T-helper 2 cell treated with Interferon-gamma antibody and Interleukin-4, amounts not matched to agents 5 μg/mL and 100 μg/mL, for 36 hours (primary cell): ENCODE results near the gene OR4A15.

Source experiments
- DNase-seq: peaks from one replicate; pipeline ENCODE4 v3.0.0; 2021; ENCODE audit warnings: low spot score
- H3K27ac Mint-ChIP-seq: one replicate; pipeline ENCODE4 v1.8.0; 2021; ENCODE audit warnings: mild to moderate bottlenecking, mixed read lengths
- H3K27me3 Mint-ChIP-seq: one replicate; pipeline ENCODE4 v1.8.0; 2021; ENCODE audit warnings: low read depth, mixed read lengths
- H3K36me3 Mint-ChIP-seq: one replicate; pipeline ENCODE4 v1.8.0; 2021; ENCODE audit warnings: low read depth, mixed read lengths
- H3K4me1 Mint-ChIP-seq: one replicate; pipeline ENCODE4 v1.8.0; 2021; ENCODE audit warnings: low read depth, mixed read lengths
- H3K4me3 Mint-ChIP-seq: one replicate; pipeline ENCODE4 v1.8.0; 2022; ENCODE audit warnings: mild to moderate bottlenecking, moderate library complexity, mixed read lengths
- H3K9me3 Mint-ChIP-seq: one replicate; pipeline ENCODE4 v1.8.0; 2021; ENCODE audit warnings: mixed read lengths

The OR4A15 gene

DNA sequence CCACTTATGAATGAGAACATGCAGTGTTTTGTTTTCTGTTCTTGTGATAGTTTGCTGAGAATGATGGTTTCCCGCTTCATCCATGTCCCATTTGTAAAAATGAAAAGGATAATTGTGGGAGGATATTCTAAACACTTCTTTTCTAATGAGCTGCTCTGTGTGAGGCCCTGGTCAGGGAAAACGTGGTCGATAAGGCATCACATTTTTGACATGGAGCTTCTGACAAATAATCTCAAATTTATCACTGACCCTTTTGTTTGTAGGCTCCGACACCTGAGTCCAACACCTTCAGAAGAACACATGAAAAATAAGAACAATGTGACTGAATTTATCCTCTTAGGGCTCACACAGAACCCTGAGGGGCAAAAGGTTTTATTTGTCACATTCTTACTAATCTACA lies at the start of gene OR4A15:
OR4A15 (plus strand) TSS at position 301 of the 400 bp plus-strand sequence; CDS start at position 301, 0 bp downstream.
- Mint-ChIP-seq H3K27ac (no peak within 1 kb of the TSS), H3K36me3 (no peaks in the 10 kb centered on the region), H3K9me3 (peaks cover 55% of the 10 kb centered on the region), H3K27me3 (no peaks in the 10 kb centered on the region), H3K4me3 (no peak within 1 kb of the TSS), H3K4me1 (no peaks in the 10 kb centered on the region)
- no peak for DNase-seq

GRCh38 chr11:55324500-55324899 lies 43.3 kb upstream of the OR4A15 start:
- Mint-ChIP-seq H3K4me1 (no peaks in the 10 kb centered on the region), H3K9me3 (peaks cover 47% of the 10 kb centered on the region), H3K4me3 (no peak overlapping the region), H3K36me3 (no peaks in the 10 kb centered on the region), H3K27ac (no peak overlapping the region), H3K27me3 (no peaks in the 10 kb centered on the region)
- no peak for DNase-seq

GRCh38 chr11:55342901-55343300 lies 24.9 kb upstream of the OR4A15 start, which contains the start of gene OR4A16:
Gene OR4A16, plus strand, starts transcription at chr11:55343201. Its CDS starts 0 bp downstream, at chr11:55343201.
- H3K27me3 Mint-ChIP-seq, result no peaks in the 10 kb centered on the region
- H3K4me1 Mint-ChIP-seq, result no peaks in the 10 kb centered on the region
- no peaks in the 10 kb centered on the region for H3K36me3 Mint-ChIP-seq
- no peak within 1 kb of the TSS for H3K27ac Mint-ChIP-seq
- no peak within 1 kb of the TSS for H3K4me3 Mint-ChIP-seq
- DNase-seq, result no peak
- H3K9me3 Mint-ChIP-seq, result peaks cover 43% of the 10 kb centered on the region

DNA sequence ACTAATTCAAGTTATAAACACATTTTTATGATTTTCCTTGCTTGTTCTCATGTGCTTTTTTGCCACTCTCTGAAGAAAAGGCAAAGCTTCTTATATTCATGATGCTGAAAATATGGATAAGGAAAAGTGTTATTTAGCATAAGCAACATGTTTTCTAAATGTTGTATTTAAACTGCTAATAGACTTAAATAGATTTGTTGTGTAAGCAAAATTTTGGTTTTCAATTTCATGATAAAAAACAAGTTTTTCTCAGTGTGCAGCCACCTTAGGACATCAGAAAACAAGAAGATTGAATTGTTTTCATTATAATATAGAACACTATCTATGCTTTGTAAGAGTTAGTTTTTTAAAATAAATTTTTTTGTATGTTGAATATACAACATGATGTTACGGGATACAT lies 22.5 kb upstream of the OR4A15 start:
- no peak for DNase-seq
- no peak overlapping the region for H3K4me3 Mint-ChIP-seq
- peaks cover 50% of the 10 kb centered on the region for H3K9me3 Mint-ChIP-seq
- H3K27ac Mint-ChIP-seq, result no peak overlapping the region
- H3K27me3 Mint-ChIP-seq, result no peaks in the 10 kb centered on the region
- no peaks in the 10 kb centered on the region for H3K4me1 Mint-ChIP-seq
- H3K36me3 Mint-ChIP-seq, result no peaks in the 10 kb centered on the region

- H3K4me1 Mint-ChIP-seq, result no peaks in the 10 kb centered on the region
- H3K4me3 Mint-ChIP-seq, result no peak overlapping the region
- H3K9me3 Mint-ChIP-seq, result peaks cover 45% of the 10 kb centered on the region
- no peaks in the 10 kb centered on the region for H3K27me3 Mint-ChIP-seq
- DNase-seq, result no peak
- H3K36me3 Mint-ChIP-seq, result no peaks in the 10 kb centered on the region
- H3K27ac Mint-ChIP-seq, result no peak overlapping the region
These were observed 18.7 kb upstream of the OR4A15 start for GRCh38 chr11:55349032-55349431.

DNA sequence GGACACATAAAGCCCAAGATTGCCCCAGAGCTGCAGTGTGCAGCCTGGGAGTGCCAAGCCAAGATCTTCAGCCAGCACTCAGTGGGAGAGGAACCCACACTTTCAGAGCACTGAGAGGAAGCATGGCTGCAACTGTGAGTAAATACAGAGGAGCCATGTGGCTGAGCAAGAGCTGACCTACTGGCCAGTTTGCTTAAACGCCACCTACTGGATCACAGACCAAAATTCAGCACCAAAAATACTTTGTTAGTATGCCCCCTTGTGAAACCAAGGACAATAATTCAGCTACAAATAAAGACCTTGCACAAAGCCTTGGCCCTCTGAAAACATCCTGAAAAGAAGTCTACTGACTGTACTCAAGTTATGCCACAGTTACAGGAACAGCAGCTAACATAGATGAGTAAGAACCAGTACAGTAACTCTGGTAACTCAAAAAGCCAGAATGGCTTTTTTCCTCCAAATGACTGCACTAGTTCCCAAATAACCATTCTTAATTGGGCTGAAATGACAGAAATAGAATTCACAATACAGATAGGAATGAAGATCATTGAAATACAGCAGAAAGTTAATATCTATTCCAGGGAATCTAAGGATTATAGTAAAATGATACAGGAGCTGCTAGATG lies 10.1 kb upstream of the OR4A15 start:
- no peaks in the 10 kb centered on the region for H3K36me3 Mint-ChIP-seq

GRCh38 chr11:55401011-55401410 lies 33.2 kb downstream of the OR4A15 start:
- Mint-ChIP-seq H3K4me1 (no peaks in the 10 kb centered on the region), H3K27me3 (no peaks in the 10 kb centered on the region), H3K27ac (no peak overlapping the region), H3K36me3 (no peaks in the 10 kb centered on the region), H3K4me3 (no peak overlapping the region), H3K9me3 (peaks cover 58% of the 10 kb centered on the region)
- no peak for DNase-seq

More for the DNA sequence above, 10.1 kb upstream of the OR4A15 start:
- H3K4me1 Mint-ChIP-seq, result no peaks in the 10 kb centered on the region
- H3K27me3 Mint-ChIP-seq, result no peaks in the 10 kb centered on the region
- H3K4me3 Mint-ChIP-seq, result no peak overlapping the region
- H3K9me3 Mint-ChIP-seq, result peaks cover 68% of the 10 kb centered on the region
- no peak overlapping the region for H3K27ac Mint-ChIP-seq
- no peak for DNase-seq
